GM11168 (cell line): ENCODE data around the gene PLEKHA5.

Source experiments
- in situ Hi-C: fragments of 300-500 bp; cut with MboI; formaldehyde crosslinking; loops from one replicate; pipeline ENCODE4 v1.12.0; 2022; ENCODE audit warnings: low sequenced_read_pairs; ENCODE audit not compliant: unreplicated experiment

The PLEKHA5 gene

DNA sequence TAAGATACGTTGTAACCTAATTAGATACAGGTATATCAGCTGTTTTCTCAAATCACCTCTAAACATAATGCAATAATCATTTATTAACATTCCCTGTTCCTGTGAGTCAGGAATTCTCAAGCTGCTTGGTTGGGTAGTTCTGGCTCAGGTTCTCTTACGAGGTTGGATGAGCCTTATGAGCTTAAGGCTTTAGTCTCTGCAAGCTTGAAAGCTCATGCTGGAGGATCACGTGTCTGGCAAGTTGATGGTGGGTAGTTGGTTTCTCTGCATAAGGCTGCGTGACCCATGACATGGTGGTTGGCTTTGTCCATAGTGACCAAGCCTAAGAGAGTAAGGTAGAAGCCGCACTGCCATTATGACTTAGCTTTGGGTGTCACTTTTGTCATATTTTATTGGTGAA, 62.0 kb downstream of the PLEKHA5 start:
- in situ Hi-C loops = loop anchor here (25.0 kb wide), 1 partner anchor 1054 kb away; no protein-coding TSS in a partner anchor

DNA sequence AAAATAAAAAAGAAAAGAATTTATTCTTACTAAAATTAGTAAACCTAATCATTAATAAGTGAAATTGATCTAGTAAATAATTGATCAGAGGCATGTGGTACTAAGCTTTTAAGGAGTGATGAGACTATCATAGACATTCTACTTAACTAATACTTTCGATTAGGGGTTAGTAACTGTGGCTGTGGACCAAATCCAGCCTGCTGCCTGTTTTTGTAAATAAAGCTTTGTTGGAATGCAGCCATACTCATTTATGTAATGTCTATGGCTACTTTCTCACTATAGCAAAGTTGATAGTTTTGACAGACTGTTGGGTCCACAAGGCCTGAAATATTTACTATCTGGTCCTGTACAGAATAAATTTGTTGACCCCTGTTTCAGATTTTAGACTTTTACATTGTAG, 63.2 kb downstream of the PLEKHA5 start:
- in situ Hi-C loops = loop anchor here (25.0 kb wide), 1 partner anchor 1055 kb away; no protein-coding TSS in a partner anchor

DNA sequence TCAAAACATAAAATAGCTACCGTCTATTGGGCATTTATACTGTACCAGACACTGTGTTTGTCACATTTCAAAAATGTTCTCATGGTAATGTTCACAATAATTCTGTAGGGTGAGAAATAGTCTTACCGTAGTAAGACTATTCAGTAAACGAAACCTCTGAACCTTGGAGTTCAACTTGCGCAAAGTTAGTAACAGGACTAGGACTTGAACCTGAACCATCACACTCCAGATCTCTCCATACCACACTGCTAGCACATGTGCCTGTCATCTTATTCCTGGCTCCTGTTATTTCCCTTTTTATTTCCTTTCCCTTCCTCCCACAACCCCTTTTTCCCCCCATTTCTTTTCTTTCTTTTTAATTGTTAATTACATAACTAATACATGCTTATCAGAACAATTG, 65.4 kb downstream of the PLEKHA5 start:
- in situ Hi-C loops = loop anchor here (25.0 kb wide), 1 partner anchor 1058 kb away; no protein-coding TSS in a partner anchor

DNA sequence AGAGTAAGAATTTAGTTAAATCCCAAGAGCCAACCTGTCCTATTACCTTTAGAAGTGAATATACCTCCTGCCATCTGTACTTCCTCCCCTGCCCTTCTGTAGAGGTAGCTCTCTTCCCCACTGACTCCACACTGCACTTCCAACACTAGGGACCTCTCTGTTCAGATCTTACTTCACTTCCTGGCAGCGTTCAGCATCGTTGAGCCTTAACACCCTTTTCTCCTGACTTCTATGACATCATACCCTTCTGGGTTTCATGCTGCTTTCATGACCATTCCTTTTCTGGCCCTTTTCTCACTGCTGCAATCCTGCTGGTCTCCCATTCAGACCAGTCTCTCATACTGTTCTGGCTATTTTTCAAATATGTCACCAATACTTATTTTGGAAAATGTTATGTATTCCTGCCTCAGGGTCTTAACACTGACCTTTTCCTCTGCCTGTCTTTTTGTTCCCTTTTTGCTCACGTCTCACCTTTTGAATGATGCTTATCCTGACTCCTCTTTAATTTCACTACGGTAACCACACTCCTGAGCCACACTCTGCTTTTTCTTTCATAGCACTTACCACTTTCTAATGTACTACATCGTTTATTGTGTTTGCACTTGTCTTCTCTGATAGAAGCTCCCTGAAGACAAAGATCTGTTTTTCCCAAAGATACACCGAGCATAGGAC, 67.6 kb downstream of the PLEKHA5 start:
- in situ Hi-C loops = loop anchor here (25.0 kb wide), 1 partner anchor 1060 kb away; no protein-coding TSS in a partner anchor

DNA sequence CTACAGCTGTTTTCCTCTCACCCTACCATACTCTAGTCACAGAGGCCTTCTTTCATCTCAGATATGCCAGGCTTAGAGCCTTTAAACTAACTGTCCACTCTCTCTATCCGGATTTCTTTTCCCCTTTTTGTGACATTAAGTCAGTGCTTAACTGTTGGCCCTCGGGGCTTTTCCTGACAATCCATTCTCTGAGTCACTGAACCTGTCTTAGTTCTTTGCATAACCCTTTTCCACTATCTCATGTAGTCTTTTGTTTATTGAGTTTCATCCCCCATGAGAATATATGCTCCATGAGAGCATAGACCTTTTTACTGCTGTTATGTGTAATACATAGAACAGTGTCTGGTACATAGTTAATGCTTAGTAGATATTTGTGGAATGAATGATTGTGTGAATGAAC, 68.7 kb downstream of the PLEKHA5 start:
- in situ Hi-C loops = loop anchor here (25.0 kb wide), 1 partner anchor 1061 kb away; no protein-coding TSS in a partner anchor

DNA sequence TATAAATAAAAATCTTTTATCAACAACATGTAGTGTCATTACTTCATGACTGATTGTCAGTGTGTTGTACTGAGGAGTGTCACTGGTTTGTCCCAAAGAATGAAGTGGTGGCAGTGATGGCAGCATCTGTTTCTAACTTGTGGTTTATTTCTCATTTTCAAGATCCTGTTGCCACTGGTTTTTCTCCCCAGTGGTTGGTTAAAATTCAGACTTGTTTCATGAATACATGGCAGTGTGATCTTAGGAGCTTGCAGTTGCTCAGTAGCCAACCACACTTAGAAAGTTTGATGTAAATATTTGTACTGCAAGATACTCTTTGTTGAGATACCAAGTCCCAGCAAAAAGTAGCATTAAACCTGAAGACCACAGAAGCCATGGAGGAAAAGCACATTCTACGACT, 69.8 kb downstream of the PLEKHA5 start:
- in situ Hi-C loops = loop anchor here (25.0 kb wide), 1 partner anchor 1062 kb away; no protein-coding TSS in a partner anchor

DNA sequence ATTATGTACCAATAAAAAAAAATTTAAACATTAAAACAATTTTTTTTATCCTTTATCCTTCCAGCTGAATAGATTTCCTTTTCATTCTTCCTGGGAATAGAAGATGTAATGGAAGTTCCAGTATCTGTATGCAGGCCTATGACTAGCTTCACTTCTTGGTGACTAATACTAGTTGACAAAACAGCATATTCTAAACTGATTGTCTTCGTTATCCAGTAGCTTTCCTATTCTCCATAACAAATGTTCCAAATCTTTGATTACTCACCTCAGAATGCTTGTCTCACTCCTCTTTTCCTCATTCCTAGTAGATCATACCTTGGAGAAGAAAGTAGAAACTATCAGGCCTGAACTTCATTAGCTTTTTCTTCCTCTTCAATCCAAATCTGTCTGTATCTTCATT, 70.7 kb downstream of the PLEKHA5 start:
- in situ Hi-C loops = no loop called here

DNA sequence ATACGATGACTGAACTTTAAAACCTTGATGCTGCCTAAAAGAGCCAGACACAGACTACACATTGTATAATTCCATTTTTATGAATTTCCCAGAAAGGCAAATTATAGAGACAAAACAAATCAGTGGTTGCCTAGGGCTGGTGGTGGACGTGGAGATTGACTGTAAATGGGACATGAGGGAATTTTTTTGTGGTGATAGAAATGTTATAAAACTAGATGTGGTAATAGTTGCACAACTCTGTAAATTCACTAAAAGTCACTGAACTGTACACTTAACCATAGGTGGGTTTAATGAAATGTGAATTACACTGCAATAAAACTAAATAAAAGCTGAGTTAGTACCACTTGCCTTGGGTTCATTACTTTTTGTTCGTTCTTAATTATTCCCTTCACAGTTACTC, 72.1 kb downstream of the PLEKHA5 start:
- in situ Hi-C loops = no loop called here

DNA sequence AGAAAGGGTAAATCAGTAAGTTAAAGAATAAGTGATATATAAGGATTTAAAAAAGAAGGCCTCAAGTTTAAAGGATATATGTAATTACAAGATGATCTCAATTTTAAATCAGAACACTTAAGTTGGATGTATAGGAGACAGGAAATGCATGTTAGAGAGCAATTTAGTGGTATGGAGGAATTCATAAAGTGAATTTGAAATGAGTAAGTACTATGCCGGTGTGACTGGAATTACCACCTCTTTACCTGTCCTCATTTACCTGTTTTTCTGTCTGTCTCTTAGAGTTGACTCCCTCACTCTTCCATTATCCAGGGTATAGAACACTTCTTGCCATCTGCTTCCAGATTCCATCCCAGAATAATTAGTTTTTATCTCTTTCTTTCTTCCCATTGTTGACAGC, 73.5 kb downstream of the PLEKHA5 start:
- in situ Hi-C loops = no loop called here

DNA sequence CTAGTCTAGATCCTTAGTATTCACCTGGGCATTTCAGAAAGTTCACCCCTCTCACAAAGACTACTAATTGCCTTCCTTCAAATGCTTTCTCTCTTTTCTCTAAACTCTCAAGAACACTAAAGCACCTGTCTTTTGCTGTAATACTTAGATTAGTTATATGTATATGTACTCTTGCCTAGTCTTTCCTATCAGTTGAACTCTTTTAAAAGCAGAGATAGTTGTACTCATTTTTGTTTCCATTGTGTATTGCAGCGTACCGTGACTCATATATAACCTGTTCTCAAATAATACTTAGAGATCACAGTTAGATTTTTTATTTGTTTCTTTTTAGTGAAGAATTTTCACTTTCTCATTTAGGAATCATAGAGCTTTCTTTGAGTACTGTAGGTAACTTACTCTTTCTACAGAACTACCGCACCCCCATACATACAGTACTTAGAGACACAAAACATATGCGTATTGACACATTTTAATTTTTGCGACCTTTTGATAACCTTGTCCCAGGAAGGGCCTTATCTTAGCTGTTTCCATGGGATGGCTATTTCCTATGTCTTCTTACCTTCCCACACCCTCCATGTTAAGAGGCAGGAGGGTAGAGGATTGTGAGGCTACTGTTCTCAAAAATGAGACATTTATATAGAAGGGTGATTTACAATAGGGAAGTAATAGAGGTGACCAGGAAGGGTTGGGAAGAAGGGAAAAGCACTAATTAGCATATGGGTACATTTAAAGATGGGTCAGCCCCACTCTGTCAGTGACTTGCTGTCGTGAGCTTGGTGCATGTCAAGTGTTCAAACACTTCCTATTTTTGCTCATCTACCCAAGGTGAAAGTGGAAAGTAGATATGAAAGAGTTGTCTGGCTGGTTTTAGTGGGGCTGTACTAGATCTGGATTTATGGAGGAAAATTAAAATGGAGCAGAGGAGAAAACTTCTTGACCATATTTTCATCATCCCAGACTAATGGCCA, 74.3 kb downstream of the PLEKHA5 start:
- in situ Hi-C loops = no loop called here

DNA sequence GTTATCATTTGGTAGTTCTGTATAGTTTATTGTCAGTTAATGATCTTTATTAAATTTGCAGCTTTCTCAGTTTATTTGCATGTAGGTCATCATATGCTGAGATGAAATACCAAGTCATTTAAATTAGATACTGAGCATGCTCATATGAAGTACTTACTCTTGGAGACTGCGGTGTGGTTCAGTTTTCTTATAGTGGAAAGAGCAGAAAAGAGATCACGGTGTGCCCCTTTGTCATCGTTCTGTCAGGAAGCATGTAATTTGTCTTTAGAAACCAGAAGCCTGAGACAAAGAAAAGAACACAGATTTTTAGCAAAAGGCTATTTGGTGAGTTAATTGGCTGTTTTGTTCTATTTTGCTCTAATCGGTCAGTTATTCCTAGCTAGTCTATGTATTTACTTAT, 75.6 kb downstream of the PLEKHA5 start:
- in situ Hi-C loops = no loop called here

DNA sequence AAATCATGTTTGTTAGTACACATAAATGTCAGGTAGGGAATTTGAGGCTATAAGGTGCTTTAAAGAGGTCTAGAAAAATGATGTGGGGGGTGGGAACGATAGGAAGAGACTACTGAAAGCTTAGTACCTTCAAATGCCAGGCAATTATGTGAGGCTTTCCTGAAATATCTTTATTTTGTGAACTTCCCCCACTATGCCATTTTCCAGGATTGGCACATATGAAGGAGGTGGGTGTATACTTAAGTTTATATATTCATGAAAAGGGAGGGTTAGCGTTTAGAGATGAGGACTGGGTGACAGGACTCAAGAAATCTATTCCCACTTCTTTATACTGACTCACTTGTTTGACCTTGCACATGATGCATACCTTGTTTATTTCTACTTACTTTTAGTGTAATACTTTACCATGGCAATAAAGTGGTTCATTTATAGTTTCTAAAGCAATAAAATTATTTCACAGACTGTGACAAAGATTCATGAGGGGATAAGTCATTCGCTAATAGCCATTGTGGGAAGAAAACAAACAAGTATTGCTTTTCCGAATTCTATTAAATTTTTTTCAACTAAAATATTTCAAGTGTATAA, 77.1 kb downstream of the PLEKHA5 start:
- in situ Hi-C loops = no loop called here

DNA sequence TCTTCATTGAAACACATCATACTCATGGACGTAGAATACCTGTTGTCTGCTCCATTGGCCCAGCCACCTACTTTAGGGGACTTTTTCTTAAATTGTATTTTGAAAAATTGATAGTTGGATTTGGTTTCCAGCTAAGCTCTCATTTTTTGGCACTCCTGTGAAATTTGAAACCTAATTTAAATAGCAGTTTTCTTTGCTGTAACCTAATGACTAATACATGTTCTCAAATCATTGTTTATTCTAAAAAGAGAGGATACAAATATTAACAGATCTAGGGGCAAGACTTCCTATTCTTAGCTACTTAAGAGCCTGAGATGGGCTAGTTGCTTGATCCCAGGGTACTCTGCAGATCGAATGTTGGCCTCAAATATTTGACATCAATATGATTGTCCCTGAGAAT, 78.9 kb downstream of the PLEKHA5 start:
- in situ Hi-C loops = no loop called here

DNA sequence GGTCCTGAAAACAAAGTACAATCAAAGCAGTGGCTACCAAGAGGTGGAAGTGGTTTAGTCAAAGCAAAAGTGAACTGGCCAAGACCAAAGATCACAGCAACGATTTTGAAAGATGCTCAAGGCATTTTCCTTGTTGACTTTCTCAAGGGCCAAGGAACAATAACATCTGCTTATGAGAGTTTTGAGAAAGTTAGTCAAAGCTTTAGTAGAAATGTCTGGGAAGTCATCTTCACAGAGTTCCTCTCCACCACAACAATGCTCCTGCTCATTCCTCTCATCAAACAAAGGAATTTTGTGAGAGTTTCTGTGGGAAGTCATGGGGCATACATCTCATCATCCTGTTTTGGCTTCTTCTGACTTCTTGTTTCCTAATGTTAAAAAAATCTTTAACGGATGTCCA, 80.1 kb downstream of the PLEKHA5 start:
- in situ Hi-C loops = no loop called here

DNA sequence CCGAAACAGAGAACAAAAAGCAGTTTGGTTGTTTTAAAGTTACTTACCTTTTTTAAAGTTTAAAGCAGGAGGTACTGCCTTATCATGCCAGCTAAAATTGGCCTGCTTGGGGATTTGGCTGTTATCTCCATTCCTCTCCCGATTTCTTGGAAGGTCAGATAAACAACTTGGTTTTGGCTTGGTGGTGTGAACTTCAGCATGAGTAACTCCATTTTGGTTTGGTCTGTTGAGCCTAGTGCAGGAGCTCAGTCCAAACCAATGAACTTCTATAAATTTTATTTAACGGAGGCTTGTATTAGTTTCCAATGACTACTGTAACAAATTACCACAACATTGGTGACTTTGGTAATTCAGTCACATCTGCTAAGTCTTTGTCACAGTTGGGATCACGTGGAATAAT, 82.3 kb downstream of the PLEKHA5 start:
- in situ Hi-C loops = no loop called here

DNA sequence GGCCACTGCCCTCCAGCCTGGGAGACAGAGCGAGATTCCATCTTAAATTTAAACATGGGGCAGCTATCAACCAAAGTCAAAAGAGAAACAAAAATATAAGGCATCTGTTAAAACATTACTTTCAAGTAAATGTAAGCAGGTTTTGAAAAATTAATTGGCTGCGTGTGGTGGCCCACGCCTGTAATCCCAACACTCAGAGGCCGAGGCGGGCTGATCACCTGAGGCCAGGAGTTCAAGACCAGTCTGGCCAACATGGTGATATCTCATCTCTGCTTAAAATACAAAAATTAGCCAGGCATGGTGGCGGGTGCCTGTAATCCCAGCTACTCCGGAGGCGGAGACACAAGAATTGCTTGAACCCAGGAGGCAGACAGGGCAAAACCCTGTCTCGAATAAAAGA, 82.7 kb downstream of the PLEKHA5 start:
- in situ Hi-C loops = no loop called here

DNA sequence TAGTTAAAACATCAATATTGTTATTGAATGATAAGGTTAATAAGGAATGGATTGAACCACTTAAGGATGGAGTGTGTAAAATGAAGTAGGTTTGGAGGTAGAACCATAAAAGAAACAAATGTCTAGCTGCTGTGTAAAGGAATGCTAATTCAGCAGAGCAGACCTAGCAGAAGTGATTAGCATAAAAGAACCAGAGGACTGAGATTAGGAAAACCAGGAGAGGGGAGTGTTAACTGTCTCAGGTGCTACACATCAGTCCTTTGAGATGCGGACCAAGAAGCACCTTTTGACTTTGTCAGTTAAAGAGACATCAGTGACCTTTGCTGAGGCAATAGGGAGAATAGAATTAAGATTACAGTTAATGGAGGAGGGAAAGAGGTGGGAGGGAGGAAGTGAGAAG, 84.5 kb downstream of the PLEKHA5 start:
- in situ Hi-C loops = no loop called here

DNA sequence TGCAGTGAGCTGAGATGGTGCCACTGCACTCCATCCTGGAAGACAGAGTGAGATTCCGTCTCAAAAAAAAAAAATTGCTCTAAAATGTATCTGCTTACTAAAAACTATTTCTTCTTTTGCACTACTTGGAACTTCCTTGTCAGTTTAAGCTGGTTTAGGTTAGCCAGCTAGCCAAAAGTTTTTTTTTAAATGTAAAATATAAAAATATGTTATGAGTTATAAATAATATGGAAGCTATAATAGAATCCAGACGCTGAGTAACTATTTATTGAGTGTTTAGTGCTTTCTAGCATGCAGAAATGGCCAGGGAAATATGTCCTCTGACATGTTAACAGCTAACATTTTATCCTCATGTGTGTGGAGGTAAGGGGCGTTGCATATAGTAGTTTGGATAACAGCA, 85.6 kb downstream of the PLEKHA5 start:
- in situ Hi-C loops = no loop called here

DNA sequence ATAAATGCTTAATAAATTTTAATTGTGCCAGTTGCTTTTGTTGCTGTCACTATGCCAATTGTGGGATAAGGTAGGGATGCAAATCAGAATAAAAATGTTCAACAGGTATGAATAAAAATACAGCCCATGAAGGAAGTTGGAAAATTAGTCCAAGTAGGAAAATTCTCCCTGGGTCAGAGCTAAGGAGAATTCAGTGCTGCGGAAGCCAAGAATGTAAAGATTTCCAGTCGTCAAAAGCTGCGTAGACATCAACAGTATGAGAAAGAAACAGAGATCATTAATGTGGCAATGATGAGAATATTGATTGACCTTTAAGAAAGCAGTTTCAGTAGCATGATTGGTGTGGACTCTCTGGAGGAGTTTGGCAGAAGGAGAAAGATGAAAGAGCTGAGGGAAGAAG, 87.9 kb downstream of the PLEKHA5 start:
- in situ Hi-C loops = no loop called here

DNA sequence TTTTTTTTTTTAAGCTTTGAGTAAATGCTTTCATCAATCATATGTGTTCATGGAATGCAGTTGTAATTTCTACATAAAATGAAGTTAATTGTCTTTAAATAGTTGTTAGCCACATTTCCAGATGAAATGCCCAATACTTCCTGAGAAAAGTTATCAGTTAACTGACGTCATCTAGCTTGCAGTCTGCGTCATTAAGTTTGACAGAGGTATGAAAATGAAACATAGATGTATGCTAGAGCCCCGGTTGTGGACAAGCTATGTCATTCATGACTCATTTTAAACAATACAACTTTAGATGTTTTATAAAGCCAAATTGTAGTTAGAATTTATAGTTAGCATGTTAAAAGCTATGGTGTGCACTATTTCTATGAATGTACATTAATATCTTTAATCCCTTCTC, 90.7 kb downstream of the PLEKHA5 start:
- in situ Hi-C loops = no loop called here
